HG03354 (cell line): Measurements from ENCODE around the gene MLH3.

Experiments used
- ATAC-seq: cut with Tn5 transposase; IDR thresholded peaks from one replicate; pipeline ENCODE4 v1.9.1; 2021; ENCODE audit warnings: mild to moderate bottlenecking; ENCODE audit not compliant: unreplicated experiment, poor library complexity, severe bottlenecking

Gene MLH3

GRCh38 chr14:74975059-74975810 lies 76.0 kb downstream of the MLH3 start:
- no peak for ATAC-seq

- no peak for ATAC-seq
Measured at GRCh38 chr14:74974364-74975058, 76.8 kb downstream of the MLH3 start.

- ATAC-seq, result no peak
Measured at GRCh38 chr14:74973905-74974363, 77.3 kb downstream of the MLH3 start.

GRCh38 chr14:74973003-74973653 lies 78.1 kb downstream of the MLH3 start:
- ATAC-seq, result no peak

DNA sequence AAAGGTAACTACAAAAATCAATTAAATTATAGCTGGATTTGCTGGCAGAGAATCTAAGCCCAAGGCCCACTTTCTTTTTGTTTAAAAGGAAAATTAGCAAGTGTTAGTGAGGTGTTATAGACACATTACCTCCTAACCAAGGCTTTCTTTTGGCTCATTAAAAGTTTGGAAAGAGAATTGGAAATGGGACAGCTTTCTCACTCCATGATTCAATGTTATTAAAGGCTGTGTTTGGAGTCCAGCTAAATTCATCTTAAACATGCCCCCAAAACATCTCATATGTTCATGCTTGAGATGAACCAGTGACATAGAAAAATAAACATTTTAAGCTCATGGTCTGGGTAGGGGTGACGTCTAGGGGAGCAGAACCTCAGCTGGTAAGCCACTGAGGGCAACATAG lies 82.5 kb downstream of the MLH3 start:
- ATAC-seq, result no peak

DNA sequence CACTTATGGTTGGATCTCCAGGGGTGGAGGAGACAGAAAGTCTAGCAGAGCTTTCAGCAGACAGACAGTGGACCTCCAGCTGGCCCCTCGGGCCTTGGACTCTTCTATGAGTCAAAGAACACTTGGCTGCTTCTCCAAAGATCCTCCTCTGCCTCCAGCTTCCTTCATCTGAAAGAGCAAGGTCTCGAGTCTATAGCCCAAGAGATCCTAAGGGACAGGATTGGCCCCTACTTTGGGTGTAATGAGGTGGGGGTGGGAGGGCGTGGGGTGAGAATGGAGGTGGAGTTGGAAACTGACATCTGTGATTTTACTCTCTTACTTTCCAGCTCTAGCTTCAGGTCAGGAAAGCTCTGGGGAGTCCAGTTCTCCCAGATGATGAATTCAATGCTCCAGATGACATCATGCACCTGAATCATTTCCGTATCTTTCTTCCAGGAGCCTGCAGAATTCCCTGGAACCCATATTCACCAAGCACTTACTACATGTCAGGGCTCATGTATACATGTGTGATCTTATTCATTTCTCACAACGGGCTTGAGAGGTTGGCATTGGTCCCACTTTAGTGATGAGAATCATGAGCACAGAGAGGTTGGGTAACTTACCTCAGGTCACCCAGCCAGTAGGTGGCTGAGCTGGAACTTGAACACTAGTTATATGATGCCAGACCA lies 85.6 kb downstream of the MLH3 start:
- ATAC-seq, result no peak

- ATAC-seq, result no peak
Measured at GRCh38 chr14:74964787-74965485, 86.3 kb downstream of the MLH3 start.
